HEK293 (cell line): ENCODE data around the gene NOC4L.

Source experiments
- CTCF ChIA-PET: fragments of 350-600 bp; formaldehyde crosslinking; extraction: SDS; loops from one replicate; lab custom pipeline; 2021; ENCODE audit warnings: antibody characterized with exemption; lab: Yijun Ruan, JAX
- POLR2A ChIA-PET: fragments of 300-600 bp; formaldehyde crosslinking; extraction: SDS; loops from one replicate; lab custom pipeline; 2020; ENCODE audit warnings: antibody characterized with exemption, inconsistent platforms; lab: Yijun Ruan, JAX
- H3K27ac ChIP-seq: fragments of 200-500 bp; sonication (Bioruptor generic); 2 replicates; pipeline ENCODE4 v1.5.1; 2014; ENCODE audit warnings: low read depth, low read length, control low read depth, inconsistent platforms; ENCODE audit errors: extremely low read depth
- H3K36me3 ChIP-seq, 2 experiments: fragments of 200-500 bp in 1 of 2; sonication (Bioruptor generic) in 1 of 2; 1 replicate in 1 of 2; 2 replicates in 1 of 2; pipeline ENCODE4 v1.5.1; 2014 to 2017; ENCODE audit warnings: inconsistent platforms in 2 of 2, low read length in 2 of 2; ENCODE audit not compliant: control insufficient read depth in 2 of 2, insufficient read depth in 1 of 2
- H3K4me1 ChIP-seq: fragments of 200-500 bp; sonication (Bioruptor generic); 2 replicates; pipeline ENCODE4 v1.5.1; 2014; ENCODE audit warnings: mild to moderate bottlenecking, low read length, inconsistent platforms; ENCODE audit not compliant: control insufficient read depth, insufficient read depth
- H3K4me3 ChIP-seq: 2 replicates; pipeline ENCODE4 v1.5.1; 2011; ENCODE audit warnings: low read depth, mild to moderate bottlenecking, control low read depth, low read length, moderate library complexity
- H3K9me3 ChIP-seq: fragments of 200-500 bp; sonication (Bioruptor generic); 2 replicates; pipeline ENCODE4 v1.5.1; 2014; ENCODE audit warnings: low read depth, low read length, inconsistent platforms; ENCODE audit not compliant: control insufficient read depth, insufficient read depth
- ELK4 ChIP-seq: IDR thresholded peaks from 2 replicates; pipeline ENCODE4 v1.6.1; 2011; ENCODE audit warnings: mild to moderate bottlenecking, low read depth, low read length, borderline replicate concordance
- GLI2 ChIP-seq: fragments of 450-650 bp; formaldehyde crosslinking; IDR thresholded peaks from 2 replicates; pipeline ENCODE4; 2017; ENCODE audit warnings: missing biosample characterization, missing genetic modification characterization, low read depth, borderline replicate concordance
- GLIS2 ChIP-seq: fragments of 450-650 bp; formaldehyde crosslinking; IDR thresholded peaks from 2 replicates; pipeline ENCODE4 v1.5.1; 2016; ENCODE audit warnings: missing biosample characterization, missing genetic modification characterization
- KLF1 ChIP-seq: fragments of 450-650 bp; formaldehyde crosslinking; IDR thresholded peaks from 2 replicates; pipeline ENCODE4 v1.5.1; 2016; ENCODE audit warnings: missing biosample characterization, missing genetic modification characterization
- KLF8 ChIP-seq: fragments of 450-650 bp; formaldehyde crosslinking; IDR thresholded peaks from 2 replicates; pipeline ENCODE4 v1.5.1; 2016; ENCODE audit warnings: missing biosample characterization, missing genetic modification characterization
- KLF9 ChIP-seq: fragments of 450-650 bp; formaldehyde crosslinking; IDR thresholded peaks from 2 replicates; pipeline ENCODE4 v1.5.1; 2016; ENCODE audit warnings: missing biosample characterization, missing genetic modification characterization, low read depth
- OVOL3 ChIP-seq: fragments of 450-650 bp; formaldehyde crosslinking; IDR thresholded peaks from 2 replicates; pipeline ENCODE4 v1.5.1; 2016; ENCODE audit warnings: missing biosample characterization, missing genetic modification characterization
- PATZ1 ChIP-seq: fragments of 450-650 bp; formaldehyde crosslinking; IDR thresholded peaks from 2 replicates; pipeline ENCODE4 v1.5.1; 2016; ENCODE audit warnings: missing biosample characterization, missing genetic modification characterization
- RBAK ChIP-seq: fragments of 450-650 bp; formaldehyde crosslinking; IDR thresholded peaks from 2 replicates; pipeline ENCODE4 v1.5.1; 2016; ENCODE audit warnings: missing biosample characterization, missing genetic modification characterization
- SP3 ChIP-seq: fragments of 450-650 bp; formaldehyde crosslinking; IDR thresholded peaks from 2 replicates; pipeline ENCODE4 v1.5.1; 2016; ENCODE audit warnings: missing biosample characterization, missing genetic modification characterization
- ZFHX2 ChIP-seq: fragments of 450-650 bp; formaldehyde crosslinking; conservative IDR thresholded peaks from 2 replicates; pipeline ENCODE4 v1.5.1; 2016; ENCODE audit warnings: missing biosample characterization, missing genetic modification characterization
- ZNF157 ChIP-seq: fragments of 450-650 bp; formaldehyde crosslinking; IDR thresholded peaks from 2 replicates; pipeline ENCODE4 v1.5.1; 2016; ENCODE audit warnings: missing biosample characterization, missing genetic modification characterization
- ZNF184 ChIP-seq: fragments of 450-650 bp; IDR thresholded peaks from 2 replicates; pipeline ENCODE4 v1.5.1; 2018; ENCODE audit warnings: missing biosample characterization, mild to moderate bottlenecking, missing genetic modification characterization
- ZNF223 ChIP-seq: fragments of 450-650 bp; formaldehyde crosslinking; IDR thresholded peaks from 2 replicates; pipeline ENCODE4 v1.5.1; 2016; ENCODE audit warnings: missing biosample characterization, missing genetic modification characterization
- ZNF354C ChIP-seq: fragments of 450-650 bp; formaldehyde crosslinking; IDR thresholded peaks from 2 replicates; pipeline ENCODE4 v1.5.1; 2016; ENCODE audit warnings: missing biosample characterization, missing genetic modification characterization, low read depth, borderline replicate concordance
- ZNF366 ChIP-seq: fragments of 450-650 bp; formaldehyde crosslinking; conservative IDR thresholded peaks from 2 replicates; pipeline ENCODE4 v1.5.1; 2016; ENCODE audit warnings: missing biosample characterization, missing genetic modification characterization
- ZNF423 ChIP-seq: fragments of 450-650 bp; formaldehyde crosslinking; IDR thresholded peaks from 2 replicates; pipeline ENCODE4 v1.5.1; 2016; ENCODE audit warnings: missing biosample characterization, missing genetic modification characterization
- ZNF639 ChIP-seq: fragments of 450-650 bp; formaldehyde crosslinking; IDR thresholded peaks from 2 replicates; pipeline ENCODE4 v1.5.1; 2016; ENCODE audit warnings: missing biosample characterization, missing genetic modification characterization
- ZNF664 ChIP-seq: fragments of 450-650 bp; formaldehyde crosslinking; IDR thresholded peaks from 2 replicates; pipeline ENCODE4 v1.5.1; 2016; ENCODE audit warnings: missing biosample characterization, missing genetic modification characterization
- ZNF677 ChIP-seq: fragments of 450-650 bp; IDR thresholded peaks from 2 replicates; pipeline ENCODE4 v1.5.0; 2018; ENCODE audit warnings: missing biosample characterization, mild to moderate bottlenecking, missing genetic modification characterization, moderate library complexity
- ZNF701 ChIP-seq: fragments of 450-650 bp; formaldehyde crosslinking; IDR thresholded peaks from 2 replicates; pipeline ENCODE4 v1.5.1; 2016; ENCODE audit warnings: missing biosample characterization, missing genetic modification characterization
- ZNF76 ChIP-seq: fragments of 450-650 bp; formaldehyde crosslinking; IDR thresholded peaks from 2 replicates; pipeline ENCODE4; 2016; ENCODE audit warnings: low read depth, missing biosample characterization, missing genetic modification characterization, borderline replicate concordance
- ZNF776 ChIP-seq: fragments of 450-650 bp; formaldehyde crosslinking; IDR thresholded peaks from 2 replicates; pipeline ENCODE4 v1.5.0; 2017; ENCODE audit warnings: missing biosample characterization, missing genetic modification characterization, borderline replicate concordance
- ZSCAN16 ChIP-seq: fragments of 450-650 bp; formaldehyde crosslinking; IDR thresholded peaks from 2 replicates; pipeline ENCODE4 v1.5.1; 2016; ENCODE audit warnings: missing biosample characterization, missing genetic modification characterization
- ZSCAN4 ChIP-seq: fragments of 450-650 bp; formaldehyde crosslinking; IDR thresholded peaks from 2 replicates; pipeline ENCODE4 v1.5.1; 2017; ENCODE audit warnings: missing biosample characterization, missing genetic modification characterization

Gene NOC4L

GRCh38 chr12:132158677-132159554 is 14.7 kb downstream of the NOC4L start:
- peaks cover 13 to 30% of the 10 kb centered on the region in 2 experiments; a peak in 2 of 3 replicates for H3K36me3 ChIP-seq
- no peaks in the 10 kb centered on the region for H3K9me3 ChIP-seq
- peaks cover 8% of the 10 kb centered on the region; the same call in 1 of the 2 replicates for H3K4me1 ChIP-seq
- no peak overlapping the region for H3K27ac ChIP-seq
- H3K4me3 ChIP-seq: no peak overlapping the region
- POLR2A ChIA-PET: no interaction called here
- CTCF ChIA-PET: interaction anchor here (0.7 to 2.1 kb wide), 3 partner anchors 13 to 457 kb away, joined by 3 to 5 read pairs (median 4); no protein-coding TSS in a partner anchor
- TF ChIP-seq ZNF664 (tag by site-specific recombination) (no peak), ZNF157 (tag by site-specific recombination) (no peak), ZNF423 (tag by site-specific recombination) (no peak), GLIS2 (tag by site-specific recombination) (0 out of 2 replicates have a peak, but pooled peaks have one; percentile 18), ZNF76 (tag by site-specific recombination) (no peak), ZNF223 (no peak), ZNF677 (tag by site-specific recombination) (no peak), ZNF184 (no peak), ZSCAN16 (tag by site-specific recombination) (no peak), ZNF776 (tag by site-specific recombination) (no peak), ZNF639 (no peak), KLF1 (tag by site-specific recombination) (peak; percentile 19)

GRCh38 chr12:132159555-132160003 is 15.3 kb downstream of the NOC4L start:
- Histone ChIP-seq H3K9me3 (no peaks in the 10 kb centered on the region), H3K4me3 (no peak overlapping the region), H3K36me3 (peaks cover 13 to 30% of the 10 kb centered on the region in 2 experiments; a peak in 2 of 3 replicates), H3K27ac (no peak overlapping the region), H3K4me1 (peaks cover 8% of the 10 kb centered on the region; the same call in 1 of the 2 replicates)
- ChIA-PET POLR2A (no interaction called here), CTCF (interaction anchor here (0.7 to 2.1 kb wide), 4 partner anchors 11 to 456 kb away, joined by 3 to 5 read pairs (median 4); no protein-coding TSS in a partner anchor)
- TF ChIP-seq ZNF366 (tag by site-specific recombination) (no peak), ELK4 (no peak), ZNF423 (tag by site-specific recombination) (no peak), SP3 (tag by site-specific recombination) (peak; percentile 32; the same call in 1 of the 2 replicates), OVOL3 (tag by site-specific recombination) (no peak), PATZ1 (tag by site-specific recombination) (no peak), GLI2 (tag by site-specific recombination) (no peak), KLF1 (tag by site-specific recombination) (peak; percentile 100), ZFHX2 (peak; percentile 24; the same call in 1 of the 2 replicates), ZNF157 (tag by site-specific recombination) (no peak), RBAK (tag by site-specific recombination) (no peak), KLF8 (tag by site-specific recombination) (0 out of 2 replicates have a peak, but pooled peaks have one; percentile 99), ZNF354C (tag by site-specific recombination) (no peak), ZNF701 (tag by site-specific recombination) (no peak), KLF9 (peak; percentile 67; the same call in 1 of the 2 replicates), ZSCAN4 (tag by site-specific recombination) (no peak)
